Activated naive CD8-positive, alpha-beta T cell treated with anti-CD3 and anti-CD28 coated beads, Interleukin-2, amount 10 ng/mL, durations not matched to agents 7 days and 5 days (primary cell): ENCODE measurements around the gene SELENOS. TPM values are rescaled to one million over a fixed set of nuclear protein-coding genes. Genes with fewer than 3 reads are reported as not detected.

ENCODE experiments used
- ATAC-seq: fragments of 150-1000 bp; cut with Tn5 transposase; one replicate; pipeline ENCODE4 v1.10.0; 2021; ENCODE audit warnings: low read depth, moderate library complexity
- POLR2A ChIA-PET: fragments of 350-600 bp; sonication (Branson Sonifier 250); formaldehyde crosslinking; loops from one replicate; lab custom pipeline; 2021; ENCODE audit warnings: antibody characterized with exemption; lab: Charles Lee
- DNase-seq: peaks from one replicate; pipeline ENCODE4 v3.0.0; 2021
- H3K27ac Mint-ChIP-seq: one replicate; pipeline ENCODE4 v1.8.0; 2022; ENCODE audit warnings: mild to moderate bottlenecking, mixed read lengths
- H3K27me3 Mint-ChIP-seq: one replicate; pipeline ENCODE4 v1.8.0; 2022; ENCODE audit warnings: mild to moderate bottlenecking, moderate library complexity, mixed read lengths
- H3K36me3 Mint-ChIP-seq: one replicate; pipeline ENCODE4 v1.8.0; 2021; ENCODE audit warnings: mild to moderate bottlenecking, mixed read lengths
- H3K4me1 Mint-ChIP-seq: one replicate; pipeline ENCODE4 v1.8.0; 2021; ENCODE audit warnings: mixed read lengths
- H3K4me3 Mint-ChIP-seq: one replicate; pipeline ENCODE4 v1.8.0; 2022; ENCODE audit warnings: mild to moderate bottlenecking, moderate library complexity, mixed read lengths
- H3K9me3 Mint-ChIP-seq: one replicate; pipeline ENCODE4 v1.8.0; 2021; ENCODE audit warnings: mixed read lengths
- total RNA-seq, 2 experiments: library from RNA; stranded (reverse); gene quantifications; one replicate each; pipeline ENCODE4 v1.2.3, GENCODE V29; 2021

The SELENOS gene
- total RNA-seq = 10 to 100 TPM; 27.2 to 28.2 TPM

GRCh38 chr15:101277038-101277822 is at the start of gene SELENOS:
Gene SELENOS, minus strand, starts transcription at chr15:101277485. Its CDS starts 68 bp downstream, at chr15:101277417.
- peak; percentile 98 for DNase-seq
- peak within 1 kb of the TSS; percentile 85 for H3K27ac Mint-ChIP-seq
- no peaks in the 10 kb centered on the region for H3K9me3 Mint-ChIP-seq
- POLR2A ChIA-PET = interaction anchor here (1.2 kb wide), 1 partner anchor 10 kb away, joined by 3 read pairs; no protein-coding TSS in a partner anchor
- peak; percentile 95 for ATAC-seq
- peaks cover 18% of the 10 kb centered on the region for H3K36me3 Mint-ChIP-seq
- peak within 1 kb of the TSS; percentile 94 for H3K4me3 Mint-ChIP-seq
- H3K27me3 Mint-ChIP-seq = no peaks in the 10 kb centered on the region
- peaks cover 20% of the 10 kb centered on the region for H3K4me1 Mint-ChIP-seq

- Mint-ChIP-seq H3K4me3 (no peak overlapping the region), H3K36me3 (peaks cover 3% of the 10 kb centered on the region), H3K9me3 (no peaks in the 10 kb centered on the region), H3K27me3 (peaks cover 2% of the 10 kb centered on the region), H3K27ac (no peak overlapping the region), H3K4me1 (peaks cover 6% of the 10 kb centered on the region)
- no peak for ATAC-seq
- POLR2A ChIA-PET = interaction anchor here (0.7 to 1.2 kb wide), 2 partner anchors 32 to 51 kb away, joined by 3 read pairs; partner anchors contain the start of gene SNRPA1
- no peak for DNase-seq
Measured at GRCh38 chr15:101326462-101327146, 49.3 kb upstream of the SELENOS start.

GRCh38 chr15:101326026-101326315 is 48.7 kb upstream of the SELENOS start:
- Mint-ChIP-seq H3K4me3 (no peak overlapping the region), H3K4me1 (peaks cover 10% of the 10 kb centered on the region), H3K27me3 (peaks cover 2% of the 10 kb centered on the region), H3K27ac (no peak overlapping the region), H3K9me3 (no peaks in the 10 kb centered on the region), H3K36me3 (peaks cover 3% of the 10 kb centered on the region)
- POLR2A ChIA-PET = no interaction called here
- DNase-seq (no peak), ATAC-seq (no peak)

- POLR2A ChIA-PET = no interaction called here
- no peak overlapping the region for H3K27ac Mint-ChIP-seq
- peaks cover 2% of the 10 kb centered on the region for H3K27me3 Mint-ChIP-seq
- no peak for DNase-seq
- peaks cover 3% of the 10 kb centered on the region for H3K36me3 Mint-ChIP-seq
- no peak overlapping the region for H3K4me3 Mint-ChIP-seq
- ATAC-seq = no peak
- no peaks in the 10 kb centered on the region for H3K9me3 Mint-ChIP-seq
- peaks cover 13% of the 10 kb centered on the region for H3K4me1 Mint-ChIP-seq
Measured at GRCh38 chr15:101325263-101326025, 48.2 kb upstream of the SELENOS start.

- no peak overlapping the region for H3K4me3 Mint-ChIP-seq
Measured at GRCh38 chr15:101324524-101325177, 47.4 kb upstream of the SELENOS start.

GRCh38 chr15:101323793-101324523 is 46.7 kb upstream of the SELENOS start:
- Mint-ChIP-seq H3K9me3 (no peaks in the 10 kb centered on the region), H3K27me3 (peaks cover 2% of the 10 kb centered on the region), H3K4me1 (peaks cover 19% of the 10 kb centered on the region), H3K4me3 (no peak overlapping the region), H3K36me3 (peaks cover 3% of the 10 kb centered on the region), H3K27ac (no peak overlapping the region)
- no peak for ATAC-seq
- POLR2A ChIA-PET = no interaction called here
- DNase-seq = no peak

More at GRCh38 chr15:101324524-101325177, 47.4 kb upstream of the SELENOS start:
- Mint-ChIP-seq H3K27ac (no peak overlapping the region), H3K4me1 (peaks cover 17% of the 10 kb centered on the region), H3K27me3 (peaks cover 2% of the 10 kb centered on the region), H3K9me3 (no peaks in the 10 kb centered on the region), H3K36me3 (peaks cover 3% of the 10 kb centered on the region)
- POLR2A ChIA-PET = no interaction called here
- no peak for DNase-seq
- ATAC-seq = no peak

- DNase-seq (no peak), ATAC-seq (no peak)
- peaks cover 3% of the 10 kb centered on the region for H3K36me3 Mint-ChIP-seq
- POLR2A ChIA-PET = no interaction called here
- H3K9me3 Mint-ChIP-seq = no peaks in the 10 kb centered on the region
- peaks cover 19% of the 10 kb centered on the region for H3K4me1 Mint-ChIP-seq
- no peak overlapping the region for H3K4me3 Mint-ChIP-seq
- H3K27me3 Mint-ChIP-seq = no peaks in the 10 kb centered on the region
- no peak overlapping the region for H3K27ac Mint-ChIP-seq
Measured at GRCh38 chr15:101322854-101323477, 45.7 kb upstream of the SELENOS start.

- Mint-ChIP-seq H3K4me3 (no peak overlapping the region), H3K27me3 (no peaks in the 10 kb centered on the region), H3K9me3 (no peaks in the 10 kb centered on the region), H3K4me1 (peaks cover 19% of the 10 kb centered on the region), H3K27ac (no peak overlapping the region), H3K36me3 (peaks cover 3% of the 10 kb centered on the region)
- ATAC-seq = no peak
- POLR2A ChIA-PET = no interaction called here
- no peak for DNase-seq
Measured at GRCh38 chr15:101322016-101322695, 44.9 kb upstream of the SELENOS start.

GRCh38 chr15:101320501-101321052 is 43.3 kb upstream of the SELENOS start:
- peak; percentile 71 for DNase-seq
- Mint-ChIP-seq H3K36me3 (peaks cover 3% of the 10 kb centered on the region), H3K9me3 (no peaks in the 10 kb centered on the region), H3K4me3 (peak overlapping the region; percentile 92), H3K27me3 (no peaks in the 10 kb centered on the region), H3K4me1 (peaks cover 19% of the 10 kb centered on the region), H3K27ac (peak overlapping the region; percentile 98)
- POLR2A ChIA-PET = interaction anchor here (0.6 to 2.9 kb wide), 10 partner anchors 11 to 334 kb away, joined by 3 to 29 read pairs (median 4); partner anchors contain the start of gene SNRPA1
- ATAC-seq = peak; percentile 99

- Mint-ChIP-seq H3K4me1 (peaks cover 16% of the 10 kb centered on the region), H3K9me3 (no peaks in the 10 kb centered on the region), H3K36me3 (peaks cover 3% of the 10 kb centered on the region), H3K4me3 (no peak overlapping the region), H3K27me3 (no peaks in the 10 kb centered on the region), H3K27ac (no peak overlapping the region)
- ATAC-seq (no peak), DNase-seq (no peak)
- POLR2A ChIA-PET = interaction anchor here (2.6 to 2.9 kb wide), 2 partner anchors 15 to 24 kb away, joined by 13 to 29 read pairs; partner anchors contain the start of gene SNRPA1
Measured at GRCh38 chr15:101318839-101319238, 41.6 kb upstream of the SELENOS start.

- ATAC-seq (no peak), DNase-seq (no peak)
- H3K36me3 Mint-ChIP-seq = peaks cover 3% of the 10 kb centered on the region
- peaks cover 16% of the 10 kb centered on the region for H3K4me1 Mint-ChIP-seq
- no peak overlapping the region for H3K27ac Mint-ChIP-seq
- POLR2A ChIA-PET = no interaction called here
- no peaks in the 10 kb centered on the region for H3K9me3 Mint-ChIP-seq
- H3K27me3 Mint-ChIP-seq = no peaks in the 10 kb centered on the region
- no peak overlapping the region for H3K4me3 Mint-ChIP-seq
Measured at GRCh38 chr15:101318147-101318819, 41.0 kb upstream of the SELENOS start.
